ENCODE data around the gene MSH3.

DNA sequence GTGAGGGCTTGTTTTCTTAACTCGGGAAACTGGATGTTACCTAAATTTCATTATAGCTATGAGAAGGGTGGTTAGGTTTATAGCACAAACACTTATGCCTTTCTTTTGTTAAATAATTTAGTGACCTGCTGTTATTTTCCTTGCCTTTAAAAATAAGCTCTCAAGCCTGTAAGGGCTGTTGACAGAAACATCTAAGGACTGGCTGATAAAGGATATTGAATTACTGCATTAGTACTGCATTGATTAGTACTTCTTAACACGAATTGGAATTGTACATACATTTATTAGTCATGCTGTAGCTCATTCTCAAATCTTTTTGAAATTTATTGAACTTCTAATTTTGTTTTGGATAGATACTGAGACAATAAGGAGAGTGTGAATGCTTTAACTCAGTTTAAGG is 85.4 kb downstream of the MSH3 start:
- no peak for TF ChIP-seq NFIC (IDR thresholded peaks at IDR 0.05)
- TF ChIP-seq YY1 (IDR thresholded peaks at IDR 0.05; ENCODE audit: low read depth), result no peak
- no peak for TF ChIP-seq TAF1 (IDR thresholded peaks at IDR 0.05; ENCODE audit: low read depth)
